ENCODE results near the gene DAD1. TPM values are rescaled to one million over a fixed set of nuclear protein-coding genes. Genes with fewer than 3 reads are reported as not detected.

Gene DAD1
- total RNA-seq, 2 experiments from 2014 or later = 194 to 196 TPM

- intact Hi-C loops (cut with micrococcal nuclease) = no loop called here
- Mint-ChIP-seq H3K4me1 (ENCODE audit: low read depth) (peaks cover 26% of the 10 kb centered on the region), H3K36me3 (ENCODE audit: low read depth) (peaks cover 18% of the 10 kb centered on the region), H3K27ac (peak overlapping the region; percentile 82), H3K27me3 (no peaks in the 10 kb centered on the region), H3K9me3 (no peaks in the 10 kb centered on the region), H3K4me3 (peak overlapping the region; percentile 92)
- ATAC-seq (no peak), DNase-seq (no peak)
- ChIA-PET CTCF (interaction anchor here (1.0 to 5.3 kb wide), 9 partner anchors 10 to 254 kb away, joined by 3 to 52 read pairs (median 4); partner anchors contain the start of gene DAD1), POLR2A (interaction anchor here (0.7 to 3.5 kb wide), 4 partner anchors 10 to 167 kb away, joined by 3 to 26 read pairs (median 5); partner anchors contain the start of genes DAD1 and OXA1L)
- no peak for TF ChIP-seq CTCF (IDR thresholded peaks at IDR 0.05)
Observed at GRCh38 chr14:22599349-22599748, 10.3 kb upstream of the DAD1 start.

DNA sequence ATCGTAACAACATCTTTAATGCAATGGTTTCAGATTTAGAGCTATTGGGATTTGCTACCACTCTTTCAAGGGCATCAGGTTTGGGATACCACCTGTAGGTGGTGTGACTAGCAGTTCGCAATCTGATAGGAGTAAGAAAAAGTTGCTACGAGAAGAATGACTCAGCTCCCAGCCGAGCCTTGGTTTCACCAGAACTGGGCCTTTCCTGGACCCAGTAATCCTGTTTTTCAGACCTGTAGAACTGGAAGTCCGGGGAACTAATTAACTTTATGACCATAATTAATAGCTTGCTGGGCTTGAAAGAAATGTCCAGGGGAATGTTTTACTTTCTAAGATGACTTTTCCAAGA is 9.8 kb upstream of the DAD1 start:
- ATAC-seq = peak; percentile 67
- POLR2A ChIA-PET = interaction anchor here (0.7 to 3.5 kb wide), 4 partner anchors 10 to 167 kb away, joined by 3 to 26 read pairs (median 5); partner anchors contain the start of genes DAD1 and OXA1L
- DNase-seq = peak; percentile 60
- Mint-ChIP-seq H3K4me1 (ENCODE audit: low read depth) (peaks cover 26% of the 10 kb centered on the region), H3K36me3 (ENCODE audit: low read depth) (peaks cover 16% of the 10 kb centered on the region), H3K4me3 (peak overlapping the region; percentile 92), H3K9me3 (no peaks in the 10 kb centered on the region), H3K27me3 (no peaks in the 10 kb centered on the region), H3K27ac (peak overlapping the region; percentile 82)
- intact Hi-C loops (cut with micrococcal nuclease) = no loop called here
- TF ChIP-seq CTCF (IDR thresholded peaks at IDR 0.05) = no peak
- CTCF ChIA-PET = interaction anchor here (1.0 to 5.3 kb wide), 8 partner anchors 10 to 254 kb away, joined by 3 to 52 read pairs (median 4); partner anchors contain the start of gene DAD1

GRCh38 chr14:22598099-22598895 is 9.3 kb upstream of the DAD1 start, which contains the start of gene ABHD4:
TSS of gene ABHD4 (plus strand) at chr14:22598300. CDS start at chr14:22598307, 7 bp downstream.
- H3K4me3 Mint-ChIP-seq = peak within 1 kb of the TSS; percentile 92
- peak; percentile 89 for ATAC-seq
- H3K36me3 Mint-ChIP-seq (ENCODE audit: low read depth) = peaks cover 14% of the 10 kb centered on the region
- POLR2A ChIA-PET = interaction anchor here (1.2 to 3.5 kb wide), 3 partner anchors 9 to 168 kb away, joined by 5 to 26 read pairs (median 5); partner anchors contain the start of genes DAD1 and OXA1L
- no peaks in the 10 kb centered on the region for H3K9me3 Mint-ChIP-seq
- H3K27ac Mint-ChIP-seq = peak within 1 kb of the TSS; percentile 82
- intact Hi-C loops (cut with micrococcal nuclease) = no loop called here
- peaks cover 26% of the 10 kb centered on the region for H3K4me1 Mint-ChIP-seq (ENCODE audit: low read depth)
- H3K27me3 Mint-ChIP-seq = no peaks in the 10 kb centered on the region
- no peak for TF ChIP-seq CTCF (IDR thresholded peaks at IDR 0.05)
- CTCF ChIA-PET = interaction anchor here (0.8 to 5.3 kb wide), 12 partner anchors 9 to 255 kb away, joined by 3 to 52 read pairs (median 4); partner anchors contain the start of gene DAD1
- DNase-seq = peak; percentile 76

GRCh38 chr14:22597771-22598098 is 8.7 kb upstream of the DAD1 start:
- peak overlapping the region; percentile 50 for H3K27ac Mint-ChIP-seq
- ATAC-seq (no peak), DNase-seq (no peak)
- peaks cover 9% of the 10 kb centered on the region for H3K36me3 Mint-ChIP-seq (ENCODE audit: low read depth)
- peak overlapping the region; percentile 92 for H3K4me3 Mint-ChIP-seq
- TF ChIP-seq CTCF (IDR thresholded peaks at IDR 0.05) = no peak
- intact Hi-C loops (cut with micrococcal nuclease) = no loop called here
- H3K9me3 Mint-ChIP-seq = no peaks in the 10 kb centered on the region
- H3K4me1 Mint-ChIP-seq (ENCODE audit: low read depth) = peaks cover 26% of the 10 kb centered on the region
- H3K27me3 Mint-ChIP-seq = no peaks in the 10 kb centered on the region
- POLR2A ChIA-PET = interaction anchor here (3.5 kb wide), 1 partner anchor 9 kb away, joined by 26 read pairs; the partner anchor contains the start of gene DAD1
- CTCF ChIA-PET = interaction anchor here (0.8 to 5.3 kb wide), 7 partner anchors 9 to 255 kb away, joined by 3 to 52 read pairs (median 6); partner anchors contain the start of gene DAD1
